A549 treated with AZD9567 at 1 μM for 4 hours (cell line): ENCODE results near the gene MRPS2. TPM values are rescaled to one million over a fixed set of nuclear protein-coding genes. Genes with fewer than 3 reads are reported as not detected.

ENCODE experiments used
- total RNA-seq: library from RNA; stranded (reverse); fragments of 200-300 nt; extraction: Qiagen RNA extraction; gene quantifications from 5 replicates; pipeline ENCODE4 v1.2.3, GENCODE V29; 2022; ENCODE audit not compliant: insufficient read depth

Gene MRPS2
- total RNA-seq = 110 to 136 TPM (median 129 TPM) in 5 replicates

DNA sequence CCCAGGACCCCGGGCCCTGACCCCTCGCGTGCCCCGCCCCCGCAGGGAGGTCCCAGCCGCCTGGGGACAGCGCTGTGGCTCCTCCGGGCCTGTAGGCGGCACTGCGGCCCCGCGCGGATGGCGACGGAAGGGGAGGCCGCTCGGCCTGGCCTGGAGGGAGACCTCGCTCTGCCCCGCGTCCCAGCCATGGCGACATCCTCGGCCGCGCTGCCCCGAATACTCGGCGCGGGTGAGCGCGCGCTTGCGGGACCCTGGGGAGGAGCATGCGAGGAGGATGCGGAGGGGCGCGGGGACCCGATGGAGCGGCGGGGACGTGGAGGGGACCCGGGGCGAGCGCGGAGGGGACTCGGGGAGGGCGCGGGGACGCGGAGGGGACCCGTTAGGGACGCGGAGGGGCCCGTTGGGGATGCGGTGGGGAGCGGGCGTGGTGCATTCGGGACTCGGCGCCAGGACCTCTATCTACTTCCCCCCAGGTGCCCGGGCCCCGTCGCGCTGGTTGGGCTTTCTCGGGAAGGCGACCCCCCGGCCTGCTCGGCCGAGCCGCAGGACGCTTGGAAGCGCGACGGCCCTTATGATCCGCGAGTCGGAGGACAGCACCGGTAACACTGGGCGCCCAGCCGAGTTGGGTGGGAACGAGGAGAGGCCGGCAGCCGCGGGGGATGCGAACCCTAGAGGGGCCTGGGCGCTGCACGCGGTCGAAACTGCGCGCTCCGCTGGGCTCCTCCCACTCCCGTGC lies at the start of gene MRPS2:
MRPS2 (plus strand) TSS at position 158 of the 736 bp plus-strand sequence; CDS start at position 187, 29 bp downstream.

DNA sequence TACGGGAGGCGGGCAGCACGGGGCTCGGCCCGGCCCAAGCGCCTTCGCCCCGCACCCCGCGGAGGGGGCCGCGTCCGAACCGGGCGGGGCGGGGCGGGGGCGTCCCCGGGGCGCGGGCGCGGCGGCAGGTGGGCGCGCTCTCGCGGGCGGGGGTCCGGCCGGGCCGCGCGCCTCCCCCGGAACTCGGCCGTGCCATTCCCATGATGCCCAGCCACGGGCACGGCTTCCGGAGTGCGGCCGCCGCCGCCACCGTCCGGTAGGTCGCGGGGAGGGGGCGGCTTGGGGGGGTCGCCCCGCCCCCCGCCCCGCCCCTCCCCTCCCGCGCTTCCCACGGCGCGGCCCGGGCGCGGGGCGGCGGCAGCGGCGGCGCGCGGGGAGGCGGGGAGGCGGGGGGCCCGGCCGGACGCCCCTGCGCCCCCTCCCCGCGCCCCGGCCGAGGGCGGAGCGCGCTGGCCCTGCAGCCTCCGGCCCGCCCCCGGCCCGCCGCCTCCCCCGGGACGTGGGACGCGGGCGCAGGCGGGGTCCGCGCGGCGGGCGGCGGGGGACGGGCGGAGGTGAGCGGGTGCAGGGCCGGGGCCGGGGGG lies 20.9 kb upstream of the MRPS2 start, which contains the start of gene PPP1R26:
PPP1R26 (plus strand) TSS at position 314 of the 584 bp plus-strand sequence. CDS start 4,729 bp downstream, outside the sequence.

DNA sequence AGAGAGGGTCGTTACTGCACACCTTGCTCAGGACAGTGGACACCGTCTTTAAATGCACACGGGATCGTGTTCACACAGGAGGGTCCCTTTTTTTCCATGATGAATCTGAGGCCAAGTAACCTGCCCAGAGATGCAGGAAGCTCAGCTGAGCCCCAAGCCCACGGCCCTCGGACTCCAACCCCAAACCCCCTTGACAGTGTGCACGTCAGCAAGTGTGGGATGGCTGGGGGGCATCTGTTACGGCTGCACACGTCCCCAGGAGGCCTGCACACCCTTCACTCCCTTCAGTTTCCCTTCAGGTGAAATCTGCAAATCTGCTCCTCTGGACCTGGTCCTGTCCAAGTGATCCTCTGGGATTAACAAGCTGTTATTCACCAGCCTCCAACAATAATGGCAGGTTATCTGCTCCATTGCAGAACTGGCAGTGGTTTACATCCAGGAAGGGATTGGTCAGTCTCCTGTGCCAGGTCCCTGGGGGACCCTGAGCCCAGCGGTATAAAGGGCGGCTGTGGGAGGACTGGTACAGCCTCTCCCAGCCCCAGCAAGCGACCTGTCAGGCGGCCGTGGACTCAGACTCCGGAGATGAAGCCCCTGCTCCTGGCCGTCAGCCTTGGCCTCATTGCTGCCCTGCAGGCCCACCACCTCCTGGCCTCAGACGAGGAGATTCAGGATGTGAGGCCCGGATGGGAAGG lies 20.6 kb downstream of the MRPS2 start, which contains the start of gene LCN1:
LCN1 (plus strand) TSS at position 525 of the 692 bp plus-strand sequence; CDS start at position 583, 58 bp downstream.

DNA sequence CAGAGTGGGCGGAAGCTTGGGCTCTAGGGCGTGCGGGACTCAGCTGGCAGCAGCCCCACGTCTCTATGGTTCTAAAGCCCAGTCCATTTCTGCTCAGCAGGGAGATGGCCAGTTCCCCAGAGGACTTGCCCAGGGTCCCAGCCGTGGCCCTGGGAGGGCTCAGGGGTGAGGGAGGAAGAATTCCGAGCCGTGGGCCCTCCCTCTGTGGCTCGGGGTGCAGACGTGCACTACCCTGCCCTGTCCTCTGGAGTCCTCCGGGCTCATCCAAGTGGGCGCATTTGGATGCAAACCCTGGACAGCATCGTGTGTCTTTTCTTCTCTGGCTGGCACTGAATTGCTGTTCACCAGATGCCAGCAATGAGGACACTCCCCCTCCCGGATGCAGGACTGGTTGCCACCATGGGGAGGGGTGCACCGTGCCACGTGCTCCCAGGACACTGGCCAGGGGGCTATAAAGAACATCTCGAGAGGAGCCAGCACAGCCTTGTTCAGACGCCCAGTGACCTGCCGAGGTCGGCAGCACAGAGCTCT lies 45.2 kb downstream of the MRPS2 start, which contains the start of gene OBP2A:
OBP2A (plus strand) TSS at position 481 of the 531 bp plus-strand sequence. CDS start 55 bp downstream, outside the sequence.

Other genes starting within 250 kb of the MRPS2 start
- gene PPP1R26, start 20.9 kb upstream of the MRPS2 start, total RNA-seq = 13.7 to 19.5 TPM (median 18.8 TPM) in 5 replicates
- gene LCN1, start 20.8 kb downstream of the MRPS2 start, total RNA-seq = not detected in 5 replicates
- 0.17 to 0.19 TPM in 2 of 5 replicates, not detected in the others for gene OBP2A, start 45.4 kb downstream of the MRPS2 start, total RNA-seq
- 0.36 to 0.54 TPM (median 0.48 TPM) in 4 of 5 replicates, not detected in the other for gene PAEP, start 61.1 kb downstream of the MRPS2 start, total RNA-seq
- not detected in 5 replicates for gene GLT6D1, start 138.9 kb downstream of the MRPS2 start, total RNA-seq
- gene LCN9, start 162.6 kb downstream of the MRPS2 start, total RNA-seq = not detected in 5 replicates
- 0.06 TPM in 1 of 5 replicates, not detected in the others for gene SOHLH1, start 198.8 kb downstream of the MRPS2 start, total RNA-seq
- gene KCNT1, start 201.5 kb downstream of the MRPS2 start, total RNA-seq = not detected in 5 replicates